ENCODE data around the gene SDCBP2.

- TF ChIP-seq CTCF (IDR thresholded peaks at IDR 0.05) = no peak
- no peak for TF ChIP-seq POLR2A (IDR thresholded peaks at IDR 0.05)
Measured at GRCh38 chr20:1363522-1363921, 34.6 kb upstream of the SDCBP2 start.
